H1 (cell line): ENCODE measurements around the gene NUP210. TPM values are rescaled to one million over a fixed set of nuclear protein-coding genes. Genes with fewer than 3 reads are reported as not detected.

Experiments
- CTCF ChIA-PET: fragments of 300-600 bp; sonication (Branson Sonifier 250); formaldehyde crosslinking; loops from one replicate; lab custom pipeline; 2021; ENCODE audit not compliant: partially characterized antibody; lab: Charles Lee
- POLR2A ChIA-PET: fragments of 300-600 bp; sonication (Branson Sonifier 250); formaldehyde crosslinking; loops from one replicate; lab custom pipeline; 2021; ENCODE audit warnings: inconsistent platforms; ENCODE audit not compliant: partially characterized antibody; lab: Charles Lee
- DNase-seq, 2 experiments: peaks; one replicate each; pipeline versions ENCODE4 v3.0.0 to v3.0.0-alpha.2; 2010 to 2022; ENCODE audit warnings: low spot score in 2 of 2, low read depth in 1 of 2, mixed read lengths in 1 of 2
- FAIRE-seq: peaks from 2 replicates; lab custom pipeline; 2011; peaks lifted over from hg19 to GRCh38; lab: Jason Lieb, UNC
- H2AFZ ChIP-seq: 2 replicates; pipeline ENCODE4 v1.8.1; 2012; ENCODE audit warnings: low read length, inconsistent platforms
- H2AK5ac ChIP-seq: 2 replicates; pipeline ENCODE4 v1.6.1; 2013; ENCODE audit warnings: low read depth, low read length
- H2BK120ac ChIP-seq: replicated peaks from 2 replicates; pipeline ENCODE3; 2013; ENCODE audit warnings: low read depth, low read length, inconsistent platforms
- H2BK12ac ChIP-seq: 2 replicates; pipeline ENCODE4 v1.6.1; 2013; ENCODE audit warnings: low read depth, low read length
- H2BK15ac ChIP-seq: 2 replicates; pipeline ENCODE4 v1.6.1; 2013; ENCODE audit warnings: low read length
- H2BK20ac ChIP-seq: 2 replicates; pipeline ENCODE4 v1.6.1; 2013; ENCODE audit warnings: low read length
- H2BK5ac ChIP-seq: 2 replicates; pipeline ENCODE4 v1.6.1; 2013; ENCODE audit warnings: low read depth, low read length
- H3K14ac ChIP-seq: 2 replicates; pipeline ENCODE4 v1.6.1; 2013; ENCODE audit warnings: inconsistent platforms; ENCODE audit not compliant: insufficient read length
- H3K18ac ChIP-seq: 2 replicates; pipeline ENCODE4 v1.6.1; 2013; ENCODE audit warnings: low read length; ENCODE audit errors: extremely low read depth
- H3K23ac ChIP-seq: 2 replicates; pipeline ENCODE4 v1.6.1; 2013; ENCODE audit warnings: inconsistent platforms; ENCODE audit not compliant: insufficient read length
- H3K23me2 ChIP-seq: 2 replicates; pipeline ENCODE4 v1.6.1; 2013; ENCODE audit warnings: low read depth, low read length
- H3K27ac ChIP-seq: 2 replicates; pipeline ENCODE4 v1.6.1; 2011; ENCODE audit warnings: low read depth, low read length, inconsistent platforms
- H3K27me3 ChIP-seq, 4 experiments: replicated peaks in 1 of 4; 1 replicate in 1 of 4; 2 replicates in 3 of 4; pipeline versions ENCODE4 v1.6.1 to v1.8.1; 2011 to 2013; ENCODE audit warnings: low read length in 3 of 4, mild to moderate bottlenecking in 3 of 4, inconsistent platforms in 2 of 4, mixed read lengths in 2 of 4, moderate library complexity in 1 of 4; ENCODE audit not compliant: control insufficient read depth in 3 of 4, insufficient read depth in 3 of 4; ENCODE audit errors: extremely low read depth in 1 of 4
- H3K36me3 ChIP-seq, 4 experiments: 2 replicates each; pipeline versions ENCODE4 v1.6.1 to v1.8.1; 2011 to 2013; ENCODE audit warnings: mild to moderate bottlenecking in 4 of 4, low read length in 3 of 4, moderate library complexity in 2 of 4, control low read depth in 1 of 4, inconsistent platforms in 1 of 4; ENCODE audit not compliant: insufficient read depth in 4 of 4, control insufficient read depth in 2 of 4
- H3K4ac ChIP-seq: replicated peaks from 2 replicates; pipeline ENCODE3; 2013; ENCODE audit warnings: low read length, low read depth, mixed read lengths, inconsistent platforms; ENCODE audit not compliant: insufficient read length
- H3K4me1 ChIP-seq, 4 experiments: replicated peaks in 1 of 4; 1 replicate in 1 of 4; 2 replicates in 3 of 4; pipeline versions ENCODE4 v1.6.1 to v1.8.1; 2011 to 2013; ENCODE audit warnings: low read length in 3 of 4, inconsistent platforms in 2 of 4, mixed read lengths in 1 of 4; ENCODE audit not compliant: insufficient read depth in 4 of 4, control insufficient read depth in 3 of 4
- H3K4me2 ChIP-seq, 2 experiments: 2 replicates each; pipeline versions ENCODE4 v1.6.1 to v1.8.1; 2011 to 2013; ENCODE audit warnings: low read depth in 2 of 2, low read length in 2 of 2, control low read depth in 1 of 2, inconsistent platforms in 1 of 2, mild to moderate bottlenecking in 1 of 2; ENCODE audit not compliant: insufficient read depth in 1 of 2
- H3K4me3 ChIP-seq, 4 experiments: fragments of 200-600, 300-600 bp in 1 of 4; sonication (generic), shearing (Covaris generic), sonication (Bioruptor Twin) in 1 of 4; 2 replicates each; pipeline versions ENCODE4 v1.5.1 to v1.8.1; 2011 to 2016; ENCODE audit warnings: low read length in 4 of 4, low read depth in 3 of 4, control low read depth in 2 of 4, inconsistent platforms in 2 of 4, mild to moderate bottlenecking in 2 of 4, mixed read lengths in 1 of 4, moderate library complexity in 1 of 4; ENCODE audit not compliant: insufficient read depth in 2 of 4; ENCODE audit errors: extremely low read depth in 1 of 4
- H3K56ac ChIP-seq: replicated peaks from 2 replicates; pipeline ENCODE3; 2013; ENCODE audit warnings: low read depth, mild to moderate bottlenecking, mixed read lengths, low read length, inconsistent platforms; ENCODE audit not compliant: insufficient read length
- H3K79me1 ChIP-seq: 2 replicates; pipeline ENCODE4 v1.6.1; 2013; ENCODE audit warnings: low read depth, low read length, control low read depth
- H3K79me2 ChIP-seq, 2 experiments: 2 replicates each; pipeline versions ENCODE4 v1.6.1 to v1.8.1; 2012 to 2013; ENCODE audit warnings: low read length in 2 of 2, mild to moderate bottlenecking in 2 of 2, inconsistent platforms in 1 of 2; ENCODE audit not compliant: insufficient read depth in 2 of 2, control insufficient read depth in 1 of 2
- H3K9ac ChIP-seq, 4 experiments: replicated peaks in 1 of 4; 1 replicate in 1 of 4; 2 replicates in 3 of 4; pipeline versions ENCODE4 v1.6.1 to v1.8.1; 2011 to 2013; ENCODE audit warnings: low read depth in 3 of 4, low read length in 3 of 4, control low read depth in 2 of 4, mild to moderate bottlenecking in 2 of 4, moderate library complexity in 2 of 4, inconsistent platforms in 1 of 4; ENCODE audit errors: extremely low read depth in 1 of 4
- H3K9me3 ChIP-seq, 2 experiments: 2 replicates each; pipeline versions ENCODE4 v1.6.1 to v1.8.1; 2012 to 2013; ENCODE audit warnings: mild to moderate bottlenecking in 2 of 2, moderate library complexity in 2 of 2, control low read depth in 1 of 2, inconsistent platforms in 1 of 2, low read depth in 1 of 2, low read length in 1 of 2, mixed read lengths in 1 of 2; ENCODE audit not compliant: insufficient read depth in 2 of 2
- H4K20me1 ChIP-seq, 2 experiments: replicated peaks in 1 of 2; 2 replicates each; pipeline versions ENCODE3 to v1.8.1; 2011 to 2013; ENCODE audit warnings: inconsistent platforms in 2 of 2, low read length in 2 of 2, mild to moderate bottlenecking in 1 of 2; ENCODE audit not compliant: insufficient read depth in 2 of 2, control insufficient read depth in 1 of 2
- H4K5ac ChIP-seq: 2 replicates; pipeline ENCODE4 v1.6.1; 2013; ENCODE audit warnings: low read length, low read depth, mixed read lengths, inconsistent platforms; ENCODE audit not compliant: insufficient read length
- H4K8ac ChIP-seq: 2 replicates; pipeline ENCODE4 v1.8.0; 2013; ENCODE audit warnings: mild to moderate bottlenecking, moderate library complexity, low read length, inconsistent platforms; ENCODE audit not compliant: insufficient read depth; ENCODE audit errors: extremely low read depth
- H4K91ac ChIP-seq: replicated peaks from 2 replicates; pipeline ENCODE3; 2013; ENCODE audit warnings: low read length, mixed read lengths, inconsistent platforms; ENCODE audit not compliant: insufficient read length
- EZH2 ChIP-seq: fragments of 200-600 bp; sonication (generic); IDR thresholded peaks from 2 replicates; pipeline ENCODE4 v1.7.1; 2012; ENCODE audit warnings: low read depth, mild to moderate bottlenecking, moderate library complexity, low read length, inconsistent platforms; ENCODE audit not compliant: severe bottlenecking
- FOSL1 ChIP-seq: IDR thresholded peaks from 2 replicates; pipeline ENCODE4 v1.6.1; 2011; ENCODE audit warnings: mild to moderate bottlenecking, low read depth, low read length, moderate library complexity; ENCODE audit not compliant: insufficient read depth
- POU5F1 ChIP-seq: IDR thresholded peaks from 2 replicates; pipeline ENCODE4 v1.6.1; 2011; ENCODE audit warnings: low read depth, mild to moderate bottlenecking, low read length, moderate library complexity
- SIRT6 ChIP-seq: IDR thresholded peaks from one replicate; pipeline ENCODE4 v1.7.1; 2012; ENCODE audit warnings: low read length, inconsistent platforms
- SIX5 ChIP-seq: IDR thresholded peaks from 2 replicates; pipeline ENCODE4 v1.6.1; 2011; ENCODE audit warnings: mild to moderate bottlenecking, low read depth, low read length
- SP4 ChIP-seq: IDR thresholded peaks from 2 replicates; pipeline ENCODE4 v1.6.1; 2012; ENCODE audit warnings: low read length, inconsistent platforms
- TAF1 ChIP-seq: IDR thresholded peaks from 2 replicates; pipeline ENCODE4 v1.6.1; 2011; ENCODE audit warnings: mild to moderate bottlenecking, low read depth, low read length
- WGBS, 2 experiments: shearing (Covaris generic) in 1 of 2; methylation state at CpG; one replicate each; pipeline versions ENCODE4 v1.1.6 to v1.1.7; 2013 to 2015; ENCODE audit warnings: low lambda C conversion rate in 2 of 2, mixed read lengths in 2 of 2, inconsistent platforms in 1 of 2, low coverage in 1 of 2, missing lambda C conversion rate in 1 of 2; ENCODE audit not compliant: insufficient replicate concordance in 2 of 2, insufficient coverage in 1 of 2, insufficient read length in 1 of 2; ENCODE audit errors: extremely low coverage in 1 of 2, missing lambda C conversion rate in 1 of 2; 5-methylcytosine and 5-hydroxymethylcytosine counted together
- polyA plus RNA-seq, 7 experiments: library from polyadenylated mRNA; depleted of rRNA in 3 of 7; stranded (reverse) in 5 of 7; unstranded in 2 of 7; fragments of >200 nt in 5 of 7; fragments of 200-250 nt in 2 of 7; gene quantifications; 1 replicate in 5 of 7; 2 replicates in 1 of 7; 4 replicates in 1 of 7; pipeline versions ENCODE4 v1.2.1 to v1.2.3, GENCODE V29; 2011 to 2013; ENCODE audit warnings: missing spikeins in 2 of 7, mixed read lengths in 2 of 7
- total RNA-seq: library from RNA; stranded (reverse); fragmentation: NEBNext Ultra II Directional; extraction: Animal tissue kit (Norgen Biotek cat#: 25700); gene quantifications from 2 replicates; pipeline ENCODE4 v1.2.1, GENCODE V29; 2021
- TF ChIP-seq, protein P1 (sequence below), 3 experiments: IDR thresholded peaks; 1 replicate in 2 of 3; 2 replicates in 1 of 3; pipeline versions ENCODE4 v1.5.1 to v1.6.1; 2011; ENCODE audit warnings: low read length in 3 of 3, mild to moderate bottlenecking in 3 of 3, inconsistent platforms in 2 of 3, low read depth in 1 of 3, moderate library complexity in 1 of 3; ENCODE audit not compliant: insufficient read depth in 1 of 3; ENCODE audit errors: control extremely low read depth in 1 of 3

The NUP210 gene
- total and polyA plus RNA-seq, 2 of the 8 experiments (the other 6 are each of a cell fraction or from before 2014, with no cell fraction given) = 51.0 to 53.7 TPM

- FAIRE-seq = no peak
- H3K18ac ChIP-seq = no peak overlapping the region
- H4K91ac ChIP-seq = no peak overlapping the region
- POLR2A ChIA-PET = interaction anchor here (0.7 kb wide), 1 partner anchor 9 kb away, joined by 3 read pairs; the partner anchor contains the start of gene NUP210
- no peak overlapping the region for H2BK15ac ChIP-seq
- no peak overlapping the region for H2BK5ac ChIP-seq
- no peak overlapping the region for H2AK5ac ChIP-seq
- no peaks in the 10 kb centered on the region for H3K23me2 ChIP-seq
- no peak overlapping the region for H2AFZ ChIP-seq
- no peak overlapping the region for H3K4me2 ChIP-seq
- H2BK12ac ChIP-seq = no peak overlapping the region
- H3K9me3 ChIP-seq = peaks cover 0 to 2% of the 10 kb centered on the region in 2 experiments; a peak in 1 of 4 replicates
- no peak overlapping the region for H3K27ac ChIP-seq
- H3K9ac ChIP-seq = no peak overlapping the region
- H3K79me2 ChIP-seq = peaks cover 0 to 23% of the 10 kb centered on the region in 2 experiments; a peak in 2 of 4 replicates
- H3K56ac ChIP-seq = no peak overlapping the region
- no peak overlapping the region for H2BK20ac ChIP-seq
- H3K4ac ChIP-seq = no peak overlapping the region
- H3K36me3 ChIP-seq = no peaks in the 10 kb centered on the region
- H2BK120ac ChIP-seq = no peak overlapping the region
- 96% methylated on average over 6 of the region's 6 CpGs; no CpG with 5 or more reads in 1 of the 2 experiments for WGBS, 2 experiments
- H3K27me3 ChIP-seq = no peaks in the 10 kb centered on the region
- H4K8ac ChIP-seq = no peak overlapping the region; the same call in 1 of the 2 replicates
- TF ChIP-seq SIX5 (no peak), TAF1 (no peak), EZH2 (no peak), FOSL1 (no peak), SIRT6 (no peak), SP4 (no peak), POU5F1 (no peak)
- TF ChIP-seq, protein P1, sequence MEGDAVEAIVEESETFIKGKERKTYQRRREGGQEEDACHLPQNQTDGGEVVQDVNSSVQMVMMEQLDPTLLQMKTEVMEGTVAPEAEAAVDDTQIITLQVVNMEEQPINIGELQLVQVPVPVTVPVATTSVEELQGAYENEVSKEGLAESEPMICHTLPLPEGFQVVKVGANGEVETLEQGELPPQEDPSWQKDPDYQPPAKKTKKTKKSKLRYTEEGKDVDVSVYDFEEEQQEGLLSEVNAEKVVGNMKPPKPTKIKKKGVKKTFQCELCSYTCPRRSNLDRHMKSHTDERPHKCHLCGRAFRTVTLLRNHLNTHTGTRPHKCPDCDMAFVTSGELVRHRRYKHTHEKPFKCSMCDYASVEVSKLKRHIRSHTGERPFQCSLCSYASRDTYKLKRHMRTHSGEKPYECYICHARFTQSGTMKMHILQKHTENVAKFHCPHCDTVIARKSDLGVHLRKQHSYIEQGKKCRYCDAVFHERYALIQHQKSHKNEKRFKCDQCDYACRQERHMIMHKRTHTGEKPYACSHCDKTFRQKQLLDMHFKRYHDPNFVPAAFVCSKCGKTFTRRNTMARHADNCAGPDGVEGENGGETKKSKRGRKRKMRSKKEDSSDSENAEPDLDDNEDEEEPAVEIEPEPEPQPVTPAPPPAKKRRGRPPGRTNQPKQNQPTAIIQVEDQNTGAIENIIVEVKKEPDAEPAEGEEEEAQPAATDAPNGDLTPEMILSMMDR (IDR thresholded peaks at IDR 0.05; ENCODE audit: control extremely low read depth in 1 of 3, insufficient read depth in 1 of 3, low read depth in 1 of 3, low read length in 3 of 3) = no peak
- TF ChIP-seq, all 59 proteins: peak for 0
- no peak overlapping the region for H4K5ac ChIP-seq
- peaks cover 0 to 2% (median under 1%) of the 10 kb centered on the region in 4 experiments; a peak in 2 of 7 replicates for H3K4me1 ChIP-seq
- CTCF ChIA-PET = interaction anchor here (0.6 kb wide), 1 partner anchor 78 kb away, joined by 3 read pairs; no protein-coding TSS in a partner anchor
- H3K4me3 ChIP-seq = no peak overlapping the region
- H3K23ac ChIP-seq = no peak overlapping the region
- peaks cover 10 to 22% of the 10 kb centered on the region in 2 experiments for H4K20me1 ChIP-seq
- DNase-seq = no peak
- peaks cover 10% of the 10 kb centered on the region; the same call in 1 of the 2 replicates for H3K79me1 ChIP-seq
- no peak overlapping the region for H3K14ac ChIP-seq
These were observed 8.8 kb downstream of the NUP210 start for GRCh38 chr3:13411186-13411860.
